Trophoblast cell (in vitro differentiated cells and primary cell): ENCODE results near the gene MAGI2.

Experiments used
- DNase-seq, 2 donors: peaks; one replicate each; pipeline ENCODE4 v3.0.0-alpha.2; 2016
- H2AFZ ChIP-seq: 2 replicates; pipeline ENCODE4 v1.6.1; 2013; ENCODE audit warnings: low read length, moderate library complexity, mild to moderate bottlenecking; ENCODE audit not compliant: insufficient read depth, poor library complexity
- H2AK5ac ChIP-seq: 2 replicates; pipeline ENCODE4 v1.6.1; 2013; ENCODE audit warnings: mild to moderate bottlenecking, low read length
- H2BK120ac ChIP-seq: 2 replicates; pipeline ENCODE4 v1.6.1; 2013; ENCODE audit warnings: low read length, mild to moderate bottlenecking, moderate library complexity; ENCODE audit not compliant: insufficient read depth, poor library complexity
- H2BK12ac ChIP-seq: 2 replicates; pipeline ENCODE4 v1.6.1; 2013; ENCODE audit warnings: mild to moderate bottlenecking, low read length, moderate library complexity
- H2BK5ac ChIP-seq: 2 replicates; pipeline ENCODE4 v1.6.1; 2013; ENCODE audit warnings: low read length, low read depth, moderate library complexity, mild to moderate bottlenecking; ENCODE audit not compliant: poor library complexity
- H3K14ac ChIP-seq: 2 replicates; pipeline ENCODE4 v1.6.1; 2013; ENCODE audit warnings: mild to moderate bottlenecking, low read length
- H3K18ac ChIP-seq: 2 replicates; pipeline ENCODE4 v1.6.1; 2013; ENCODE audit warnings: mild to moderate bottlenecking, low read length
- H3K23ac ChIP-seq: 2 replicates; pipeline ENCODE4 v1.6.1; 2013; ENCODE audit warnings: low read length
- H3K27ac ChIP-seq: 2 replicates; pipeline ENCODE4 v1.5.1; 2013; ENCODE audit warnings: low read depth, mild to moderate bottlenecking, inconsistent platforms, low read length, moderate library complexity
- H3K27me3 ChIP-seq: 2 replicates; pipeline ENCODE4 v1.6.1; 2013; ENCODE audit warnings: inconsistent platforms, mild to moderate bottlenecking, low read length, moderate library complexity; ENCODE audit not compliant: insufficient read depth
- H3K36me3 ChIP-seq, 2 experiments: 1 replicate in 1 of 2; 2 replicates in 1 of 2; pipeline ENCODE4 v1.6.1; 2013; ENCODE audit warnings: low read length in 2 of 2, mild to moderate bottlenecking in 2 of 2, moderate library complexity in 1 of 2; ENCODE audit not compliant: insufficient read depth in 2 of 2, control insufficient read depth in 1 of 2
- H3K4ac ChIP-seq: 2 replicates; pipeline ENCODE4 v1.6.1; 2013; ENCODE audit warnings: low read depth, mild to moderate bottlenecking, low read length, moderate library complexity
- H3K4me1 ChIP-seq, 2 experiments: 1 replicate in 1 of 2; 2 replicates in 1 of 2; pipeline ENCODE4 v1.6.1; 2013; ENCODE audit warnings: low read length in 2 of 2, mild to moderate bottlenecking in 2 of 2, moderate library complexity in 1 of 2; ENCODE audit not compliant: insufficient read depth in 2 of 2, control insufficient read depth in 1 of 2
- H3K4me2 ChIP-seq: 2 replicates; pipeline ENCODE4 v1.6.1; 2013; ENCODE audit warnings: inconsistent platforms, mild to moderate bottlenecking, low read length, moderate library complexity
- H3K4me3 ChIP-seq: 2 replicates; pipeline ENCODE4 v1.5.1; 2013; ENCODE audit warnings: mild to moderate bottlenecking, low read depth, low read length, inconsistent platforms
- H3K79me1 ChIP-seq: one replicate; pipeline ENCODE4 v1.6.1; 2013; ENCODE audit warnings: low read length
- H3K79me2 ChIP-seq: 2 replicates; pipeline ENCODE4 v1.6.1; 2013; ENCODE audit warnings: low read length, mild to moderate bottlenecking; ENCODE audit not compliant: control insufficient read depth, insufficient read depth, poor library complexity
- H3K9ac ChIP-seq: 2 replicates; pipeline ENCODE4 v1.6.1; 2013; ENCODE audit warnings: mild to moderate bottlenecking, low read length
- H3K9me3 ChIP-seq: 2 replicates; pipeline ENCODE4 v1.6.1; 2013; ENCODE audit warnings: low read depth, mild to moderate bottlenecking, control low read depth, inconsistent platforms, low read length; ENCODE audit not compliant: insufficient read depth
- H4K12ac ChIP-seq: 2 replicates; pipeline ENCODE4 v1.6.1; 2013; ENCODE audit warnings: low read depth, mild to moderate bottlenecking, low read length, moderate library complexity
- H4K8ac ChIP-seq: 2 replicates; pipeline ENCODE4 v1.6.1; 2013; ENCODE audit warnings: low read depth, mild to moderate bottlenecking, low read length, moderate library complexity
- H4K91ac ChIP-seq: one replicate; pipeline ENCODE4 v1.6.1; 2013; ENCODE audit warnings: low read depth, mild to moderate bottlenecking, low read length, moderate library complexity
- WGBS: extraction: QIAGEN DNeasy Blood & Tissue Kit; methylation state at CpG from one replicate; pipeline ENCODE4 v1.1.7; 2013; ENCODE audit warnings: missing lambda C conversion rate; ENCODE audit not compliant: insufficient read length, insufficient coverage; ENCODE audit errors: extremely low coverage; 5-methylcytosine and 5-hydroxymethylcytosine counted together

MAGI2 gene

GRCh38 chr7:78195281-78195680, 1258.2 kb downstream of the MAGI2 start:
- no peak overlapping the region for H3K27ac ChIP-seq
- no peak overlapping the region for H2AK5ac ChIP-seq
- no peaks in the 10 kb centered on the region for H3K79me2 ChIP-seq
- no peak overlapping the region for H3K18ac ChIP-seq
- no peak overlapping the region for H3K4ac ChIP-seq
- no peak overlapping the region for H2BK120ac ChIP-seq
- no peak overlapping the region for H4K12ac ChIP-seq
- H4K8ac ChIP-seq: no peak overlapping the region
- whole genome bisulfite sequencing: no CpG with 5 or more reads among the region's 6 CpGs
- no peak overlapping the region for H2AFZ ChIP-seq
- no peaks in the 10 kb centered on the region for H3K36me3 ChIP-seq
- no peak overlapping the region for H3K4me3 ChIP-seq
- no peak overlapping the region for H3K9ac ChIP-seq
- no peak overlapping the region for H4K91ac ChIP-seq
- H3K23ac ChIP-seq: no peak overlapping the region
- no peaks in the 10 kb centered on the region for H3K4me1 ChIP-seq
- DNase-seq: peak; percentile 7 to 47
- H3K79me1 ChIP-seq: no peaks in the 10 kb centered on the region
- H3K4me2 ChIP-seq: no peak overlapping the region
- H2BK12ac ChIP-seq: no peak overlapping the region
- no peaks in the 10 kb centered on the region for H3K27me3 ChIP-seq
- no peaks in the 10 kb centered on the region for H3K9me3 ChIP-seq
- no peak overlapping the region for H3K14ac ChIP-seq
- H2BK5ac ChIP-seq: no peak overlapping the region

GRCh38 chr7:78194611-78195010, 1258.9 kb downstream of the MAGI2 start:
- no peaks in the 10 kb centered on the region for H3K79me2 ChIP-seq
- H3K4ac ChIP-seq: no peak overlapping the region
- no peak overlapping the region for H3K4me2 ChIP-seq
- H3K9ac ChIP-seq: no peak overlapping the region
- no peaks in the 10 kb centered on the region for H3K9me3 ChIP-seq
- no peak overlapping the region for H3K14ac ChIP-seq
- no peak overlapping the region for H4K12ac ChIP-seq
- H4K91ac ChIP-seq: no peak overlapping the region
- no peaks in the 10 kb centered on the region for H3K36me3 ChIP-seq
- H2BK5ac ChIP-seq: no peak overlapping the region
- no peak for DNase-seq
- H2BK120ac ChIP-seq: no peak overlapping the region
- H4K8ac ChIP-seq: no peak overlapping the region
- H2AFZ ChIP-seq: no peak overlapping the region
- WGBS: 100% methylated on average over 1 of the region's 6 CpGs
- H3K4me1 ChIP-seq: no peaks in the 10 kb centered on the region
- H3K27me3 ChIP-seq: no peaks in the 10 kb centered on the region
- H3K23ac ChIP-seq: no peak overlapping the region
- H2BK12ac ChIP-seq: no peak overlapping the region
- H3K18ac ChIP-seq: no peak overlapping the region
- no peaks in the 10 kb centered on the region for H3K79me1 ChIP-seq
- H2AK5ac ChIP-seq: no peak overlapping the region
- H3K27ac ChIP-seq: no peak overlapping the region
- no peak overlapping the region for H3K4me3 ChIP-seq

DNA sequence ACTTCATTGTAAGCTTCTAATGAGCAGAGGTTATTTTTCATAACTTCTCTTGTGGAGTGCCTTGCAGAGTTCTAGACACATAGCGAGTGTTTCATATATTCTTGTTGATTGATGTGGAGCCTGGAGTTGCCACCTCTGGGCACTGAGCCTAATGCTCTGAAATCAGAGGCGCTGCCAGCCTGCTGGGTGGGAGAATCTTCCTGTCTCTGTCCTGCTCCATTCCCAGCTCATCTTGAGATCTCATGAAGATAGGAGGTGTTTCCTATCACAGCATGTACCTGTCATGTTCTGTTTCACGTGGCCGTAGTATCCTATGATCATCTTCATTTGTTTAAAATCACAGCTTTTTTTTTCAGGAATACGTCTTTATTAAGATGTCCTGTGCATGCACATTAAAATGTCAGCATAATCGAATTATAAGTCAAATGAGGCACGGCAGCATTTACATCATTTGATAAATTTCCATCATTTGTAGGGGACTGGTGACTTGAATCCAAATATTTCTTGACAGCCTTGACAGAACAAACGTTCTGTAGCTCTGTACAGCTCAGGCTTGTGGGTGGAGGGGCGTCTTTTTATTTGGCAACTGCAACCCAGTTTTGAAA, 1261.9 kb downstream of the MAGI2 start:
- no peak overlapping the region for H3K4ac ChIP-seq
- H3K18ac ChIP-seq: no peak overlapping the region
- no peak overlapping the region for H4K12ac ChIP-seq
- H3K27ac ChIP-seq: no peak overlapping the region
- no peaks in the 10 kb centered on the region for H3K36me3 ChIP-seq
- no peak overlapping the region for H2BK12ac ChIP-seq
- H3K79me2 ChIP-seq: no peaks in the 10 kb centered on the region
- DNase-seq: no peak
- WGBS: no CpG with 5 or more reads among the region's 9 CpGs
- no peak overlapping the region for H2BK5ac ChIP-seq
- no peak overlapping the region for H2BK120ac ChIP-seq
- no peak overlapping the region for H3K4me2 ChIP-seq
- H3K27me3 ChIP-seq: no peaks in the 10 kb centered on the region
- no peaks in the 10 kb centered on the region for H3K9me3 ChIP-seq
- H3K4me1 ChIP-seq: no peaks in the 10 kb centered on the region
- no peak overlapping the region for H3K14ac ChIP-seq
- no peak overlapping the region for H3K4me3 ChIP-seq
- no peak overlapping the region for H2AK5ac ChIP-seq
- H4K8ac ChIP-seq: no peak overlapping the region
- H2AFZ ChIP-seq: no peak overlapping the region
- H3K23ac ChIP-seq: no peak overlapping the region
- H4K91ac ChIP-seq: no peak overlapping the region
- no peak overlapping the region for H3K9ac ChIP-seq
- no peaks in the 10 kb centered on the region for H3K79me1 ChIP-seq

DNA sequence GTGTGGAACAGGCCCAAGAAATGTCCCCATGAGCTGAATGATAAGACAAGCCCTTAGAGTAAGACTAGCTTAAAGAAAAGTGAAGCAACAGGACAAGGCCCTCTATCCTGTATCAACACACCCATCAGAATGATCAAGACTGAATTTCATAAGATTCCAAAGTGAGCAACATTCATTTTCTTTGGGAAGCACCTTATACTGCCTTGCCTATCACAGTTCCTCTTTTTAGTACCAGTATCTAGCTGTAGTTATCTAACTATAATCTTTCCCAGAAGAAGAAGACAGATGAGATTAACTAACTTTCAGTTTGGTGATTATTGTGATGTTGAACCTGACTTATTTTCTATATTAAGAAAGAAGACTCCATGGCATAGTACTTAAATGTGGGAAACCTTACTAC, 1263.7 kb downstream of the MAGI2 start:
- Histone ChIP-seq H2AFZ (no peak overlapping the region), H4K8ac (no peak overlapping the region), H4K12ac (no peak overlapping the region), H3K79me1 (no peaks in the 10 kb centered on the region), H3K27ac (no peak overlapping the region), H3K27me3 (no peaks in the 10 kb centered on the region), H4K91ac (no peak overlapping the region), H3K9ac (no peak overlapping the region), H3K4me2 (no peak overlapping the region), H3K36me3 (no peaks in the 10 kb centered on the region), H3K4ac (no peak overlapping the region), H3K4me1 (no peaks in the 10 kb centered on the region), H3K79me2 (no peaks in the 10 kb centered on the region), H3K23ac (no peak overlapping the region), H2BK12ac (no peak overlapping the region), H3K18ac (no peak overlapping the region), H2BK5ac (no peak overlapping the region), H3K14ac (no peak overlapping the region), H3K9me3 (no peaks in the 10 kb centered on the region), H2AK5ac (no peak overlapping the region), H3K4me3 (no peak overlapping the region), H2BK120ac (no peak overlapping the region)
- no peak for DNase-seq
